Trophoblast cell (in vitro differentiated cells and primary cell): ENCODE measurements around the gene LRRC26.

Experiments
- DNase-seq, 2 donors: peaks; one replicate each; pipeline ENCODE4 v3.0.0-alpha.2; 2016
- H2AFZ ChIP-seq: 2 replicates; pipeline ENCODE4 v1.6.1; 2013; ENCODE audit warnings: low read length, moderate library complexity, mild to moderate bottlenecking; ENCODE audit not compliant: insufficient read depth, poor library complexity
- H2AK5ac ChIP-seq: 2 replicates; pipeline ENCODE4 v1.6.1; 2013; ENCODE audit warnings: mild to moderate bottlenecking, low read length
- H2BK120ac ChIP-seq: 2 replicates; pipeline ENCODE4 v1.6.1; 2013; ENCODE audit warnings: low read length, mild to moderate bottlenecking, moderate library complexity; ENCODE audit not compliant: insufficient read depth, poor library complexity
- H2BK12ac ChIP-seq: 2 replicates; pipeline ENCODE4 v1.6.1; 2013; ENCODE audit warnings: mild to moderate bottlenecking, low read length, moderate library complexity
- H2BK5ac ChIP-seq: 2 replicates; pipeline ENCODE4 v1.6.1; 2013; ENCODE audit warnings: low read length, low read depth, moderate library complexity, mild to moderate bottlenecking; ENCODE audit not compliant: poor library complexity
- H3K14ac ChIP-seq: 2 replicates; pipeline ENCODE4 v1.6.1; 2013; ENCODE audit warnings: mild to moderate bottlenecking, low read length
- H3K18ac ChIP-seq: 2 replicates; pipeline ENCODE4 v1.6.1; 2013; ENCODE audit warnings: mild to moderate bottlenecking, low read length
- H3K23ac ChIP-seq: 2 replicates; pipeline ENCODE4 v1.6.1; 2013; ENCODE audit warnings: low read length
- H3K27ac ChIP-seq: 2 replicates; pipeline ENCODE4 v1.5.1; 2013; ENCODE audit warnings: low read depth, mild to moderate bottlenecking, inconsistent platforms, low read length, moderate library complexity
- H3K27me3 ChIP-seq: 2 replicates; pipeline ENCODE4 v1.6.1; 2013; ENCODE audit warnings: inconsistent platforms, mild to moderate bottlenecking, low read length, moderate library complexity; ENCODE audit not compliant: insufficient read depth
- H3K36me3 ChIP-seq, 2 experiments: 1 replicate in 1 of 2; 2 replicates in 1 of 2; pipeline ENCODE4 v1.6.1; 2013; ENCODE audit warnings: low read length in 2 of 2, mild to moderate bottlenecking in 2 of 2, moderate library complexity in 1 of 2; ENCODE audit not compliant: insufficient read depth in 2 of 2, control insufficient read depth in 1 of 2
- H3K4ac ChIP-seq: 2 replicates; pipeline ENCODE4 v1.6.1; 2013; ENCODE audit warnings: low read depth, mild to moderate bottlenecking, low read length, moderate library complexity
- H3K4me1 ChIP-seq, 2 experiments: 1 replicate in 1 of 2; 2 replicates in 1 of 2; pipeline ENCODE4 v1.6.1; 2013; ENCODE audit warnings: low read length in 2 of 2, mild to moderate bottlenecking in 2 of 2, moderate library complexity in 1 of 2; ENCODE audit not compliant: insufficient read depth in 2 of 2, control insufficient read depth in 1 of 2
- H3K4me2 ChIP-seq: 2 replicates; pipeline ENCODE4 v1.6.1; 2013; ENCODE audit warnings: inconsistent platforms, mild to moderate bottlenecking, low read length, moderate library complexity
- H3K4me3 ChIP-seq: 2 replicates; pipeline ENCODE4 v1.5.1; 2013; ENCODE audit warnings: mild to moderate bottlenecking, low read depth, low read length, inconsistent platforms
- H3K79me1 ChIP-seq: one replicate; pipeline ENCODE4 v1.6.1; 2013; ENCODE audit warnings: low read length
- H3K79me2 ChIP-seq: 2 replicates; pipeline ENCODE4 v1.6.1; 2013; ENCODE audit warnings: low read length, mild to moderate bottlenecking; ENCODE audit not compliant: control insufficient read depth, insufficient read depth, poor library complexity
- H3K9ac ChIP-seq: 2 replicates; pipeline ENCODE4 v1.6.1; 2013; ENCODE audit warnings: mild to moderate bottlenecking, low read length
- H3K9me3 ChIP-seq: 2 replicates; pipeline ENCODE4 v1.6.1; 2013; ENCODE audit warnings: low read depth, mild to moderate bottlenecking, control low read depth, inconsistent platforms, low read length; ENCODE audit not compliant: insufficient read depth
- H4K12ac ChIP-seq: 2 replicates; pipeline ENCODE4 v1.6.1; 2013; ENCODE audit warnings: low read depth, mild to moderate bottlenecking, low read length, moderate library complexity
- H4K8ac ChIP-seq: 2 replicates; pipeline ENCODE4 v1.6.1; 2013; ENCODE audit warnings: low read depth, mild to moderate bottlenecking, low read length, moderate library complexity
- H4K91ac ChIP-seq: one replicate; pipeline ENCODE4 v1.6.1; 2013; ENCODE audit warnings: low read depth, mild to moderate bottlenecking, low read length, moderate library complexity
- WGBS: extraction: QIAGEN DNeasy Blood & Tissue Kit; methylation state at CpG from one replicate; pipeline ENCODE4 v1.1.7; 2013; ENCODE audit warnings: missing lambda C conversion rate; ENCODE audit not compliant: insufficient read length, insufficient coverage; ENCODE audit errors: extremely low coverage; 5-methylcytosine and 5-hydroxymethylcytosine counted together

Gene LRRC26

GRCh38 chr9:137182836-137183235 lies 13.0 kb upstream of the LRRC26 start:
- Histone ChIP-seq H3K79me2 (no peaks in the 10 kb centered on the region), H2BK5ac (no peak overlapping the region), H3K79me1 (no peaks in the 10 kb centered on the region), H2BK12ac (no peak overlapping the region), H3K36me3 (peaks cover 78 to 84% of the 10 kb centered on the region in 2 experiments), H2AFZ (no peak overlapping the region), H3K4me2 (no peak overlapping the region), H3K9ac (no peak overlapping the region), H3K9me3 (peaks cover 2% of the 10 kb centered on the region), H2AK5ac (no peak overlapping the region), H3K14ac (no peak overlapping the region), H4K91ac (no peak overlapping the region), H3K27me3 (no peaks in the 10 kb centered on the region), H4K12ac (no peak overlapping the region), H3K23ac (no peak overlapping the region), H4K8ac (no peak overlapping the region), H3K4me3 (no peak overlapping the region), H2BK120ac (no peak overlapping the region), H3K27ac (no peak overlapping the region), H3K4ac (no peak overlapping the region), H3K18ac (no peak overlapping the region), H3K4me1 (peaks cover 8 to 10% of the 10 kb centered on the region in 2 experiments)
- no CpG with 5 or more reads among the region's 17 CpGs for WGBS
- no peak for DNase-seq

DNA sequence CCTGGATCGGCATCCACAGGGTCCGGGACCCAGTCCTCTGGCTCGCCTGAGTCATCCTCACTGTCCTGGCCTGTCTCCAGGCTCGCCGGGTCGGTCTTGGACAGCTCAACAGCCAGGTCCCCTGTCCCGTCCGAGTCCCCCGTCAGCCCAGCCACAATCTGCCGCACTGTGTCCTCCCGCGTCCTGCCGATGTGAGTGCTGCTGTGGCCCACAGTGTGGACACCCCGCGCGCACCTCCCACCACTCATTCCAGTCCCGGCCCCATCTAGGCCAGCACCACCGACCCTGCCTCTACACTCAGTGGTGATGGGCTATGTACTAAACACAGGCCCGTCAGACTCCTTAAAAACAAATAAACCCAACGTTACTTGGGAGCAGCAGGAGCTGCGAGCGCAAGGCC lies 11.8 kb upstream of the LRRC26 start:
- peaks cover 0 to 3% of the 10 kb centered on the region in 2 experiments for H3K4me1 ChIP-seq
- H3K79me2 ChIP-seq = no peaks in the 10 kb centered on the region
- no peak overlapping the region for H4K8ac ChIP-seq

GRCh38 chr9:137180491-137180890 lies 10.6 kb upstream of the LRRC26 start:
- Histone ChIP-seq H4K8ac (no peak overlapping the region), H3K79me2 (no peaks in the 10 kb centered on the region), H4K12ac (no peak overlapping the region), H3K36me3 (peaks cover 63 to 71% of the 10 kb centered on the region in 2 experiments), H3K79me1 (no peaks in the 10 kb centered on the region), H2BK5ac (no peak overlapping the region), H2BK120ac (no peak overlapping the region), H3K9ac (no peak overlapping the region), H3K18ac (no peak overlapping the region), H2AFZ (no peak overlapping the region), H3K4me1 (peaks cover 0 to 3% of the 10 kb centered on the region in 2 experiments), H3K4ac (no peak overlapping the region), H3K9me3 (peaks cover 5% of the 10 kb centered on the region), H2AK5ac (no peak overlapping the region), H3K23ac (no peak overlapping the region), H4K91ac (no peak overlapping the region), H2BK12ac (no peak overlapping the region), H3K27ac (no peak overlapping the region), H3K14ac (no peak overlapping the region), H3K4me3 (no peak overlapping the region), H3K4me2 (no peak overlapping the region), H3K27me3 (no peaks in the 10 kb centered on the region)
- no peak for DNase-seq
- no CpG with 5 or more reads among the region's 20 CpGs for WGBS

More for the DNA sequence above, 11.8 kb upstream of the LRRC26 start:
- Histone ChIP-seq H2AFZ (no peak overlapping the region), H2BK120ac (no peak overlapping the region), H3K4me3 (no peak overlapping the region), H3K4ac (no peak overlapping the region), H2BK12ac (no peak overlapping the region), H2BK5ac (no peak overlapping the region), H3K36me3 (peaks cover 75 to 83% of the 10 kb centered on the region in 2 experiments), H4K91ac (no peak overlapping the region), H3K14ac (no peak overlapping the region), H3K18ac (no peak overlapping the region), H3K9me3 (peaks cover 2% of the 10 kb centered on the region), H3K9ac (no peak overlapping the region), H2AK5ac (no peak overlapping the region), H3K79me1 (no peaks in the 10 kb centered on the region), H4K12ac (no peak overlapping the region), H3K27me3 (no peaks in the 10 kb centered on the region), H3K4me2 (no peak overlapping the region), H3K27ac (no peak overlapping the region), H3K23ac (no peak overlapping the region)
- WGBS = no CpG with 5 or more reads among the region's 22 CpGs
- no peak for DNase-seq

- Histone ChIP-seq H3K4me3 (no peak overlapping the region), H3K18ac (no peak overlapping the region), H3K36me3 (peaks cover 56 to 64% of the 10 kb centered on the region in 2 experiments), H3K4me1 (peaks cover 0 to 3% of the 10 kb centered on the region in 2 experiments), H3K9ac (no peak overlapping the region), H4K91ac (no peak overlapping the region), H2AK5ac (no peak overlapping the region), H2BK12ac (no peak overlapping the region), H3K79me1 (no peaks in the 10 kb centered on the region), H3K14ac (no peak overlapping the region), H4K8ac (no peak overlapping the region), H3K79me2 (no peaks in the 10 kb centered on the region), H3K23ac (no peak overlapping the region), H3K27ac (no peak overlapping the region), H2BK120ac (no peak overlapping the region), H2BK5ac (no peak overlapping the region), H3K4ac (no peak overlapping the region), H3K9me3 (peaks cover 3% of the 10 kb centered on the region), H2AFZ (no peak overlapping the region), H3K27me3 (no peaks in the 10 kb centered on the region), H3K4me2 (no peak overlapping the region), H4K12ac (no peak overlapping the region)
- WGBS = no CpG with 5 or more reads among the region's 17 CpGs
- no peak for DNase-seq
These were observed 9.9 kb upstream of the LRRC26 start for GRCh38 chr9:137179761-137180160.
